GM19397 (cell line): ENCODE results near the gene WIPI1.
"Not testable (repeated sequence)": the region's sequence is repeated elsewhere in the genome, so short reads cannot be mapped to it uniquely, and the experiment has no call there.

Source experiments
- ATAC-seq: cut with Tn5 transposase; IDR thresholded peaks from one replicate; pipeline ENCODE4 v1.9.1; 2021; ENCODE audit warnings: mild to moderate bottlenecking, moderate library complexity; ENCODE audit not compliant: unreplicated experiment

The WIPI1 gene

DNA sequence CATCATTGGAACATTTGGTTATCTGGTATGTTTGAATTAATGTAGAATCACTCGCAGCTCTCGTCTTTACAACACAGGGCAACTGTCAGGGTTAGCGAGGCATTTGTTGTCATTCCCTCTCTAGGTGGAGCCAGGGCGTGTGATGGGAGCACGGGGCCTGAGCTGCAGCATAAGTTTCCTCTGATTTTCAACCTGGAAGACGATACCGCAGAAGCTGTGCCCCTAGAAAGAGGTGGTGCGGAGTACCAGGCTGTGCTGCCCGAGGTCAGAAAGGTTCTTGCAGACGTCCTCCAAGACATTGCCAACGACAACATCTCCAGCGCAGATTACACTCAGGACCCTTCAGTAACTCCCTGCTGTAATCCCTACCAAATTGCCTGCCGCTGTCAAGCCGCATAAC lies 37.2 kb downstream of the WIPI1 start:
- ATAC-seq = no peak

DNA sequence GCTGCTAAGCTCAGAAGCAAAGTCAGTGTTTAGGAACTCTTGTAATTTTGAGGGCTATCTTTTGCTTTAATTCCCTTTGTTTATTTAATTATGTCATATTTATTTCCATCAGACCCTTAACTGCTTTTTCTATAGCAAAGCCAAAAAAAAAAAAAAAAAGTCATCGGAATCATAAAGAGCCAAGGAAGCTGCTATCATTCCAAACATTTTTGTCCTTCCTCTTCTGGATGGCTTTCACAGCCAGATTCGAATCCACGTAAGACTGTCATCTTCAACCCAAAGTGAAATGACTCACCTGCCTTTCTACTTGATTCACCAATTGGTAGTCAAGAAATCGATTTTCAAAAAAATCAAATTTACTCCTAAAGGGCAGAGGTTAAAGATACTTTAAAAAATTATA lies 38.4 kb downstream of the WIPI1 start:
- no peak for ATAC-seq

DNA sequence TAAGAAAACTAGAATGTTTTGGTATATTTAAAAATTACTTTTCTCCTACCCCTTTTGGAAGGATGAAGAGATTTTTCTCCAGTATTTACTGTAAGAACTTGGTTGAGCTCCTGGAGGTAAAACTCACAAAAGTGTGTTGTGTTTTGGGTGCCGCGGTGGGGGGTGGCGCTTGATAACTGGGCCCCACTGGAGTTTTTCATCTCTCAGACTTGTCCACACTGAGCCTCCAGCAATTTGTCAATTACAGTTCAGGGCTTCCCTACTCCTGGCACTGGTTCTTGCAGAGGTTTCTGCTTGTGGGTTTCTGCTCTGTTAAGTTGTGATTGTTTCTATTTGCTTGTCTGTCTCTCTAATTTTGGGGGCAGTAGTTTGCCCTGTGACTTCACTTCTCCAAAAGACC lies 40.0 kb downstream of the WIPI1 start:
- ATAC-seq = no peak

DNA sequence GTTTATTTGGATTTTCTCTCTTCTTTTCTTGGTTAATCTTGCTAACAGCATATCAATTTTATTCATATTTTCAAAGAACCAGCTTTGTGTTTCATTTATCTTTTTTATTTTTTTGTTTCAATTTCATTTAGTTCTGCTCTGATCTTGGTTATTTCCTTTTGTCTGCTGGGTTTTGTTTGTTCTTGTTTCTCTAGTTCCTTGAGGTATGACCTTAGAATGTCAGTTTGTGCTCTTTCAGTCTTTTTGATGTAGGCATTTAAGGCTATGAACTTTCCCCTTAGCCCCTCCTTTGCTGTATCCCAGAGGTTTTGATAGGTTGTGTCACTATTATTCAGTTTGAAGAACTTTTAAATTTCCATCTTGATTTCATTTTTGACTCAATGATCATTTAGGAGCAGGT lies 42.4 kb downstream of the WIPI1 start:
- not testable (repeated sequence) for ATAC-seq

DNA sequence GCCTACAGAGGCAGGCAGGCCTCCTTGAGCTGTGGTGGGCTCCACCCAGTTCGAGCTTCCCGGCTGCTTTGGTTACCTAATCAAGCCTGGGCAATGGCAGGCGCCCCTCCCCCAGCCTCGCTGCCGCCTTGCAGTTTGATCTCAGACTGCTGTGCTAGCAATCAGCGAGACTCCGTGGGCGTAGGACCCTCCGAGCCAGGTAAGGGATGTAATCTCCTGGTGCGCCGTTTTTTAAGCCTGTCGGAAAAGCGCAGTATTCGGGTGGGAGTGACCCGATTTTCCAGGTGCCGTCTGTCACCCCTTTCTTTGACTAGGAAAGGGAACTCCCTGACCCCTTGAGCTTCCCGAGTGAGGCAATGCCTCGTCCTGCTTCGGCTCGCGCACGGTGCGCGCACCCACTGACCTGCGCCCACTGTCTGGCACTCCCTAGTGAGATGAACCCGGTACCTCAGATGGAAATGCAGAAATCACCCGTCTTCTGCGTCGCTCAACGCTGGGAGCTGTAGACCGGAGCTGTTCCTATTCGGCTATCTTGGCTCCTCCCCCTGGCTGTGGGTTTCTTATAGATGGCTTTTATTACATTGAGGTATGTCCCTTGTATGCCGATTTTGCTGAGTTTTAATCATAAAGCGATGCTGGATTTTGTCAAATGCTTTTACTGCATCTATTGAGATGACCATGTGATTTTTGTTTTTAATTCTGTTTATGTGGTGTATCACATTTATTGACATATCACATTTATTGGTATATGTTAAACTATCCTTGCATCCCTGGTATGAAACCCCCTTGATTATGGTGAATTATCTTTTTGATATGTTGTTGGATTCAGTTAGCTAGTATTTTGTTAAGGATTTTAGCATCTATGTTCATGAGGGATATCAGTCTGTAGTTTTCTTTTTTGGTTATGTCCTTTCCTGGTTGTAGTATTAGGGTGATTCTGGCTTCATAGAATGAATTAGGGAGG lies 43.4 kb downstream of the WIPI1 start:
- not testable (repeated sequence) for ATAC-seq

DNA sequence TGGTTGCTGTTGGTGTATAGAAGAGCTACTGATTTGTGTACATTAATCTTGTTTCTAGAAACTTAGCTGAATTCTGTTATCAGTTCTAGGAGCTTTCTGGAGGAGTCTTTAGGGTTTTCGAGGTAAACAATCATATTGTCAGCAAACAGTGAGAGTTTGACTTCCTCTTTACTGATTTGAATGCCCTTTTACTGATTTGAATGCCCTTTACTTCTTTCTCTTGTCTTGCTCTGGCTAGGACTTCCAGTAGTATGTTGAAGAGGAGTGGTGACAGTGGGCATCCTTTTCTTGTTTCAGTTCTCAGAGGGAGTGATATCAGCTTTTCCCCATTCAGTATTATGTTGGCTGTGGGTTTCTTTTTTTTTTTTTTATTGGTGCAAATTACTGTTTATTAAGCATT lies 49.6 kb downstream of the WIPI1 start:
- ATAC-seq = not testable (repeated sequence)

DNA sequence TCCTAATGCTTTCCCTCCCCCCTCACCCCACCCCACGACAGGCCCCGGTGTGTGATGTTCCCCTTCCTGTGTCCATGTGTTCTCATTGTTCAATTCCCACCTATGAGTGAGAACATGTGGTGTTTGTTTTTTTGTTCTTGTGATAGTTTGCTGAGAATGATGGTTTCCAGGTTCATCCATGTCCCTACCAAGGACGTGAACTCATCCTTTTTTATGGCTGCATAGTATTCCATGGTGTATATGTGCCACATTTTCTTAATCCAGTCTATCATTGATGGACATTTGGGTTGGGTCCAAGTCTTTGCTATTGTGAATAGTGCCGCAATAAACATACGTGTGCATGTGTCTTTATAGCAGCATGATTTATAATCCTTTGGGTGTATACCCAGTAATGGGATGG lies 53.5 kb downstream of the WIPI1 start:
- not testable (repeated sequence) for ATAC-seq

DNA sequence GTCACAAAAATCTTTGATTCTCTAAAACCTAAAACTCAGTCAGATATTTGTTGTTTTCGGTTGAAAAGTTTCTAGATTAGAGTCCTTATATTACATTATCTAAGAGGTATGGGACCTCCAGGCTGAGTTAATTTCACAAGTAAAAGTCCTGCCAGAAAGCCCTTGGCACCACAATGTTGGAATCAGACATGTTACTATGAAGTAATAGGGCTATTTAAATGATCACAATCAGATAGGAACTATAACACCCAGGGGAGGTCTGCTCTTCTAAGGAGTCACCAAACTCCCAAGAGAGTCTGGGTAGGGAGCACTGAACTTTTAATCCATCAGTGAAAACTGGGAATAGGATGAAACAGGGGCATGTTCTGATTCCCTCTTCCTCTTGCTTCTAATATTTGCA lies 54.2 kb downstream of the WIPI1 start:
- ATAC-seq = no peak

DNA sequence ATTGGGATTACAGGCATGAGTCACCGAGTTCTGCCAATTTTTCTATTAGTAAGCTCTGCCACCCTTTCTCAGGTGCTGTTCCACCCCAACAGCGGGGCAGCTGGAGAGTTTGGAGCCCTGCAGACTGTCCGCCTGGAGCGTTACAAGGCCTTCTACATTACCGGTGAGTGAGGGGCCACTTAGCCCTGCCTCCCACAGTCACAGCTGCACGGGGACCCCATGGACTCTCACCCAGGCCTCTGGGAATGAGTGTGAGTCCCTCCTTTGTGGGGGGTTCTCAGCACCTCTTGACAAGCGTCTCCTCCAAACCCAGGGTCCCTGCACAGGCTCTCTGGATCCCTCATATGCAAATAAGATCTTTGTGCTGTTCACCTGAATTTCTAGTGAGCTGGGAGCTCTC lies 56.0 kb downstream of the WIPI1 start:
- no peak for ATAC-seq

DNA sequence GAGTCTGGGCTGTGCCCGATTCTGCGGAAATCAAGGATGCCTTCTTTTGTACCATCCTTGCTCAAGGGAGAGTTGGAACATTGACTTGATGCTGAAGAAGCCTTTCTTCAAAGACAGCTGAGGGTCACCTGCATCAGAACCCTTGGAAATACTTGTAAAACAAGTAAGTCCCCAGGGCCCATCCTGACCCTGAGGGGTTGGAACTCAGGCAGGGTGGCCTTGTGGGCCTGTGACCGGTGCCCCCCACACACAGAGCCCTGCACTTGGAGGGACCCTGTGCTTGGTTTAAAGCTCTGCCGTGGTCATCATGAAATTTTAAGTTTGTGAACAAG lies 56.9 kb downstream of the WIPI1 start:
- no peak for ATAC-seq

DNA sequence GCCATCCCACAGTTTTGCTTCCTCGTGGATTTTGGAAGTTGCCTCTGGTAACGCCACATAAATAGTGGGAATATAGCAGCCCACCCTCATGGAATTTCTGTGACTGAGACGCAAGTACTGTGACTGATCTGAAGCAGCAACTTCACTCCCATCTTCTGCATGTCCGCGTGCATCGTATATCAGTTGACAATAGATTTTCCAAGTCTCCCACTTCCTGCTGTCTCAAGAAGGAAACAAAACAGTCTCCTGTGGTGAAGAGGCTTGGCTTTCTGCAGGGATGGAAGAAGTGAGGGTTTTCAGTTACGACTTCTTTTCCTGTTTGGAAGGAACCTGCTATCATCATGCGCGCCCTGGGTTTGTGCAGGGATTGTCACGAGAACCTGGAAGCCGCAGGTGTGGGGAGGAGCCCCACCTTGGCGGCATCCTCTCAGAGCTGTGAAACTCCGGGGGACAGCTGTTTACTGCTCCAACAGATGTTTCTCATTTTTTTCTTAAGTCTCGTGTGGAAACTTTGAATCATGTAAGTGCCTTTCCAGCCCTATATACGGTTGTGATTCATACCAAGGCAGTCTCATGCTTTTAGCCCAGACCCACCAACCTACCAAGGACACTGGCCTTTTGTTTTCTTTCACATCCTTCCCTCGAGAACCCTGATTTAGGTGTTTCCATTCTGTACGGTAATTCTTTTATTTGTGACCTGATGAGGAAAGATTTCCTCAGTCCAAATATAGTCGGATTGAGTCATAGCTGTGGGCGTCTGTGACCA lies 57.5 kb downstream of the WIPI1 start:
- ATAC-seq = no peak

DNA sequence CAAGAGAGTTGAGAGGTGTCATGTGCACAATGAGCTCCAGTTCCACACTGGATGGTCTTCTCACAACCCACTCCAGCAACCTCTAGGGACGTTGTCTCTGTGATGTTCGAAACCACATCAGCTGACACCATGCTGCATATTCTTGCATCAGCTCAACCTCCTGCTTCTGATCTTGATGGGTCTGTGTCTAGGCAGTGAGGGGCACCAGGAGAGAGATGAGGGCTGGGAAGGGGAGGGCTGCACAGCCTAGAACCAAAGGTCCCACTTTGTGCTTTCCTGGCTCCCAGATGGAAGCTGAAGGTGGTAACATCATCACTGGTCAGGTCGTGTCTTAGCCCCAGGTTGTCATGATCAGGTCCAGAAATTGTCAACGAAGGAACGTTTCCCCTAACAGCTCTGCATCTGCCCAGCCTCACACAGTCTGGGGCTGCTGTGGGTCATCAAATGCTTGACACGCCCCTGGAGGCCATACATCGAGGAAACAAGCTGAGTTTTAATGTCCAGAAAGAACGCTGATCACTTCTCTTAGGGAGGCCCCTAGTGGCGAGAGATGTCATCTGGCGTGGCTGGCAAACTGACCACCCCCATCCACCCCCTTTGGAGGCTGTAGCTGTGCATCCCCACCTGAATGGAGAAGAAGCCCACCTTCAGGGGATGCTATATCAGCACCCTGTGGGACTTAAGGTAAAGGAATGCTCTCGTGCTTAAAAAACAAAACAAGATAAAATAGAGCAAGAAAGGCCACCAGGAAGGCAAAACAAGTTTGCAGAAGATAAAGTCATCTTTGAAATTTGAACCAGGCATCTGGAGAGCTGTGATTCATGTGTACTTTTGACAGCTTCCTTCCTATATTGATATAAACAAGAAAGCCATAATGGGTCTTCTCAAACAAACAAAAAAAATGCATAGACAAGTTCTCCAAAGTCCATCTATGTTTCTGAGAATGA lies 58.3 kb downstream of the WIPI1 start:
- peak; percentile 73 for ATAC-seq

DNA sequence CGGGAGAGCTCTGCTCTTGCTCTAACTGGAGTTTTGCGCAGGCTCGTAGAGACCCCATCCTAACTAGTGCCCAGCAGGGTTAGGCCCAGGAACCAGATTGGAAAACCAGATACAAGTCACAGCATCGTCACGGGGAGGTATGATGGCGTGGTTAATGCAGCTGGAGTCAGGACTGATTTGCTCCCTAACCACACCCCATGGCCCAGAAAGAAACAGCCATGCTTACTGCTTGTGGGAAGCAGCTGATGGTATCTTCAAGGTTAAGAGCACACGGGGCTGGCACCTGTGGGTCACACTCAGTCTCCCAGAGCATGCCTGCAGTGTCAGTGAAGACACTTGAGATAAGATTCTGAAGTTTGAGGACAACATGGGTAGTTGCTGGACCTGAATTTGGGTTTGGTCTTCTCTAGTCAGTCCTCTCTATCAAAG lies 60.2 kb downstream of the WIPI1 start:
- no peak for ATAC-seq

DNA sequence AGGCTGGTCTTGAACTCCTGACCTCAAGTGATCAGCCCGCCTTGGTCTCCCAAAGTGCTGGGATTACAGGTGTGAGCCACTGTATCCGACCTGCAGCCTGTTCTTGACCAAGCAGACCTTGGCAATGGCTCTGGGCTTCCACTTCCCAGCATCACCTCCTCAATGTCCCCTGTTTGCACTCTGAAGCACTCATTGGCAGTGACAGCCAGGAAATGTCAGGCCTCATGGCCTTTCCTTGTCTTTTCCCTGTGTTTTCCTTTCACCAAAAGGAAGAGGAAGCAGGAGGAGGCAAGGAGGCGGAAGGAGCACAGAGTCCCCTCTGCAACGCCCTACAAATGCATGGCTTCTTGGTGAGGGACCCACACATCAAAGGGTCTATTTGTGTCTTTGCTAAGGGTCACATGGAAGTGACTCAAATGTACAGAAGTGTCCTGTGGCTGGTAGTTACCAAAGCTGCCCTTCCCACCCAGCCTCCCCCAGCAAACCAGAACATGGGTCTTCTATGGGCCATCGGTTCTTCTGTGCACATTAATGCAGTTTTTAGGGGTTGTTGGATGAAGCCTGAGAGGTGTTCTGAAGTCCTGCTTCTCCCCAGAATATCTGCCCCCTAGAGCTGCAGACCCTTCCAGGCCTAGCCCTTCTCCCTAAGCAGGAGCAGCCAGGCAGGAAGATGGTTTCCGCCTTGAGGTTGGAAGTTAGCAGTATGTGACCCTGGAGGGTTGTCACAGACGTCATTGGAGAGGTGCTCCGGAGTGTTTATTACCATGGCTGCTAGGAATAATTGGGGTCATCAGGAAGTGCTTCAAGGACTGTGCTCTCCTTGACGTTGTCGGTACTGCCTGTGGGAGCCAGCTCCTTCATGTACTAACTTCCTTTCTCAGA lies 60.8 kb downstream of the WIPI1 start:
- ATAC-seq = no peak

DNA sequence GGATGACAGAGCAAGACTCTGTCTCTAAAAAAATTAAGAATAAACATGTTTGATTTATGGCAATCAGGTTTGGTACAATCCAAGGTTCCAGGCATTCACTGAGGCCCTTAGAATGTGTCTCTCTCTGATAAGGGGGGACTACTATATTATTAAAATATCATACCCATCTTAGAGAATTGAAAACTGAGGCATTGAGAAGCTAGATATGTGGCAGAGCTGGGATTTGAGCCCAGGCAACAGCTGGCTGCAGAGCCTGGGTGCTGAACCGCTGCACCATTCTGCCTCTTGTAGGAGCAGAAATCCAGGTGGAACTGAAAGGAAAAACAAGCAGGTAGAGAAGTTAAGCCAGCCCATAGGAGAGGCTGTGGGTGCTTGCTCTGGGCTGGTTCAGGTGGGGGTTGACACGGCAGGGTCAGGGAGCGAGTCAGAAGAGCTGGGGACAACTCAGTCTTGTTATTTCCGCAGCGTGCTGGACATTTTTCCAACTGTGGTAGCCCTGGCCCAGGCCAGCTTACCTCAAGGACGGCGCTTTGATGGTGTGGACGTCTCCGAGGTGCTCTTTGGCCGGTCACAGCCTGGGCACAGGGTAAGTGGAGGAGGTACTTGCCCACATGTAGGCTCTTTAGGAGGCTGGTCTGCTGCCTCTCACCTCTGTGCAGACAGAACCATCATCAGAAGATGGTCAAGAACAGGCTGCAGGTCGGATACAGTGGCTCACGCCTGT lies 62.5 kb downstream of the WIPI1 start:
- no peak for ATAC-seq

DNA sequence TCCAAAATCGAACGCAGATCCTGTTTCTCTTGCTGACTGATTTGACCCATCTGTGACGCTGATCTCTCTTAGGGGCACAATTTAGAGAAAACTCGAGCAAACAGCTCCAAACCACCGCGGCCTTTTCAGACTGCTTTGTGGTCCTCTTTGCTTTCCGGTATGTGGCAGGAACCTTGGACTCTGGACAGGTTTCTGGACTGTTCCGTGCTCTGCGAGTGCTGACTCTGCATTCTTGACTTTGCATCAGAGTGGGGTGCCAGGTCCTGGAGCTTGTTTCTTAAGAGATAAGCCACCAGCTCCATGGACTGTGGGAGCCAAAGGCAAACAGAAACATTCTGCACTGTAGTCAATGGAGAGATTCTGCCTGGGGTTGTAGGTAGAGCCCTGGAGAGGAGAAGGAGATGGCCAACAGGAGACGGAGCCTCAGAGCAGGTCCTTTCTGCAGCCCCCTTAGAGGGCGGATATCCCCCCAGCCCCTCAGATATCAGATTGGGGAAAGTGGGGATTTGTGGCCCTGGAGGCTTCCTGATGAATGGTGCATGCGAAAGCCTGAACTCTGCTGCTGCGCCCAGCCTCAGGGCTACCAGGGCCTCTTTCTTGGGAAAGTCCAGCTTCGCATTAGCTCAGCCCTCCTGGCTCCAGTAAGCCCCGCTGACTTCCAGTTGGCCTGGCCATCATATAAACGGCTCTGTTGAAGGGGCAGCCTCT lies 65.6 kb downstream of the WIPI1 start:
- ATAC-seq = no peak

DNA sequence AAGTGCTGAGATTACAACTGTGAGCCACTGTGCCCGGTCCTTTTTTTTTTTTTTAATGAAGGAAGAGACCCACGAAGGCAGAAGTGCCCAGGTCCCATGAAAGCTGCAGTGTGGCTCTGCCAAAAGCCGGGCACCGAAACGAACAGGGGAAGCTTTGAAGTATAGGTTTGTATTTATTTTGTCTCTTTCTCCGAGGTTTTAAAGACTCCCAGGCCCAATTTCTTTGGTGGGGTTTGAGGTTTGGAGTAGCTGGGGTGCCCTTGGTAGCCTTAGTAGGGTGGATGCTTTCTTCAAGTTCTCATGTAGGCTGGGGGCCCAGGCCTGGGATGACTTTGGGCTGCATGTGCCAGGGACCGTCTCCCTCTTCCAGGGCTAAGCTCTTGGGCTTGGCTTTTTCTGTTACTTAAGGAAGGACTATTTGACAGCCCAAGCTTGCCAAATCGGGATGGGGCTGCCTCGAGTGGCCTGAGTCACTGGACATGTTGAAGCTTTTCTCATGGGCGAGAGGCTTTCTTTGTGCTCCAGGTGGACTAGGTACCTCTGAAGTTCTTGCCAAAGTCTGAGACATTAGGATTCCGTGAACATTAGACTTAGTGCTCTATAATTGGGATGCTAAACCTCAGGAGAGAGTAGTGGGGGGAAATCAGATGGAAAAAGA lies 66.3 kb downstream of the WIPI1 start:
- ATAC-seq = no peak

DNA sequence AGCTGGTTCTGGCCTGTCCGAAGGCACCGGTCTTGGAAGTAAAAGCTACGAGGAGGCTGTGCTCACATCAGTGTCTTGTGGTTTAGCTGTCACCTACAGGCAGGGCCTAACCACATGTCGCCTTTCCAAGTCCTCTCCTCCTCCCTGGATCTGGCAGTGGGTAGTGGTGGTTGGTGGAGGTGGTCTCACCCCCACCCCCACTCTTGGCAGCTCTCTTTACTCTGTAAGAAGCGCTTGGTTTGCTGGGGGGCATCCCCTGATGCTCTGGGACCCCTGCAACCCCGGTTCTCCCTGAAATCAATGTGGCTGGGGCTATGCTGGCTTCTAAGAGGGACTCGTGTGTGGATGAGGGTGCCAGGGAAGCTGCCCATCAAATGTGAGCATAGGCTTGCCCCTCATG lies 68.3 kb downstream of the WIPI1 start:
- ATAC-seq = no peak
